ENCODE data around the gene TRIM54. TPM values are rescaled to one million over a fixed set of nuclear protein-coding genes. Genes with fewer than 3 reads are reported as not detected.

The TRIM54 gene
- total and polyA plus RNA-seq, 9 of the 15 experiments (the other 6 are each of a cell fraction or from before 2014, with no cell fraction given), result not detected

- no peak; the same call in 1 of the 2 replicates for TF ChIP-seq ZNF384 (IDR thresholded peaks at IDR 0.05; ENCODE audit: low read depth, low read length)
- no peak for TF ChIP-seq MECOM (CRISPR knock-in tag; IDR thresholded peaks at IDR 0.05)
- TF ChIP-seq SRSF3 (IDR thresholded peaks at IDR 0.05; ENCODE audit: insufficient read depth, low read length), result peak; percentile 75; the same call in 1 of the 2 replicates
- TF ChIP-seq DPF2 (IDR thresholded peaks at IDR 0.05), result no peak
- peak; percentile 97 for TF ChIP-seq CREB1 (IDR thresholded peaks at IDR 0.05)
- peak; percentile 97 for TF ChIP-seq CREB1 (CRISPR knock-in tag; IDR thresholded peaks at IDR 0.05)
- no peak for TF ChIP-seq ZNF184 (CRISPR knock-in tag; IDR thresholded peaks at IDR 0.05)
- peak in 1 of 2 experiments; percentile 39; a peak in 1 of 4 replicates for TF ChIP-seq TRIM24 (IDR thresholded peaks at IDR 0.05)
- TF ChIP-seq ZNF586 (CRISPR knock-in tag; conservative IDR thresholded peaks at IDR 0.05), result no peak
- TF ChIP-seq POLR3G (IDR thresholded peaks at IDR 0.05; ENCODE audit: extremely low read depth, insufficient read length, insufficient replicate concordance), result no peak
- peak; percentile 37; the same call in 1 of the 2 replicates for TF ChIP-seq SMARCA4 (IDR thresholded peaks at IDR 0.05)
- no peak for TF ChIP-seq YBX1 (IDR thresholded peaks at IDR 0.05)
- no peak for TF ChIP-seq ZZZ3 (IDR thresholded peaks at IDR 0.05)
- TF ChIP-seq NCOA1 (IDR thresholded peaks at IDR 0.05; ENCODE audit: low read depth), result peak; percentile 30; the same call in 1 of the 2 replicates
- TF ChIP-seq ZNF696 (CRISPR knock-in tag; conservative IDR thresholded peaks at IDR 0.05), result no peak
- TF ChIP-seq ZNF232 (CRISPR knock-in tag; IDR thresholded peaks at IDR 0.05), result no peak
- peak; percentile 97 for TF ChIP-seq L3MBTL2 (IDR thresholded peaks at IDR 0.05)
- no peak for TF ChIP-seq RBM17 (IDR thresholded peaks at IDR 0.05; ENCODE audit: borderline replicate concordance, low read depth, low read length)
- TF ChIP-seq ZBTB12 (CRISPR knock-in tag; IDR thresholded peaks at IDR 0.05), result peak; percentile 96
- no peak for TF ChIP-seq ZNF444 (CRISPR knock-in tag; IDR thresholded peaks at IDR 0.05)
- no peak for TF ChIP-seq REST (IDR thresholded peaks at IDR 0.05; ENCODE audit: borderline replicate concordance)
- 0 out of 2 replicates have a peak, but pooled peaks have one; percentile 4 for TF ChIP-seq REST (CRISPR knock-in tag; IDR thresholded peaks at IDR 0.05; ENCODE audit: low read depth)
- no peak for TF ChIP-seq CREBBP (IDR thresholded peaks at IDR 0.05; ENCODE audit: low read depth, low read length)
Measured at GRCh38 chr2:27356382-27357181, 74.4 kb downstream of the TRIM54 start, which contains the start of gene GTF3C2 (continued).
